GM18502 (cell line): ENCODE results near the gene TSSK3.

Experiments
- ATAC-seq: cut with Tn5 transposase; IDR thresholded peaks from one replicate; pipeline ENCODE4 v1.9.1; 2021; ENCODE audit warnings: mild to moderate bottlenecking; ENCODE audit not compliant: unreplicated experiment, poor library complexity

The TSSK3 gene

GRCh38 chr1:32358435-32358834, 3.9 kb upstream of the TSSK3 start:
- ATAC-seq = no peak

- no peak for ATAC-seq
These were observed 1.0 kb upstream of the TSSK3 start for GRCh38 chr1:32361308-32361673.

- no peak for ATAC-seq
These were observed 465 bp upstream of the TSSK3 start for GRCh38 chr1:32361674-32362473.

- no peak for ATAC-seq
These were observed 1.4 kb downstream of the TSSK3 start for GRCh38 chr1:32363713-32364112.

GRCh38 chr1:32364836-32365235, 2.5 kb downstream of the TSSK3 start:
- ATAC-seq = no peak

- ATAC-seq = no peak
These were observed 3.1 kb downstream of the TSSK3 start for GRCh38 chr1:32365445-32365844.

GRCh38 chr1:32367912-32368635, 5.7 kb downstream of the TSSK3 start:
- no peak for ATAC-seq

- ATAC-seq = no peak
These were observed 9.9 kb downstream of the TSSK3 start for GRCh38 chr1:32372149-32372756.

GRCh38 chr1:32373996-32374592, 11.8 kb downstream of the TSSK3 start:
- no peak for ATAC-seq

- no peak for ATAC-seq
These were observed 13.9 kb downstream of the TSSK3 start for GRCh38 chr1:32376199-32376598.

- ATAC-seq = no peak
These were observed 15.3 kb downstream of the TSSK3 start for GRCh38 chr1:32377541-32378220.

- ATAC-seq = no peak
These were observed 17.7 kb downstream of the TSSK3 start for GRCh38 chr1:32380057-32380456.

- ATAC-seq = no peak
These were observed 24.5 kb downstream of the TSSK3 start for GRCh38 chr1:32386676-32387392.

GRCh38 chr1:32388641-32389040, 26.3 kb downstream of the TSSK3 start:
- no peak for ATAC-seq

- no peak for ATAC-seq
These were observed 28.8 kb downstream of the TSSK3 start for GRCh38 chr1:32390904-32391870.

- no peak for ATAC-seq
These were observed 30.0 kb downstream of the TSSK3 start for GRCh38 chr1:32392325-32392724.

- ATAC-seq = no peak
These were observed 30.8 kb downstream of the TSSK3 start for GRCh38 chr1:32393136-32393535.

GRCh38 chr1:32393832-32394140, 31.4 kb downstream of the TSSK3 start:
- ATAC-seq = peak; percentile 28
